ENCODE results near the gene BRAF.
"Not testable (repeated sequence)": the region's sequence is repeated elsewhere in the genome, so short reads cannot be mapped to it uniquely, and the experiment has no call there.

BRAF gene

GRCh38 chr7:140707132-140707531 lies 217.6 kb downstream of the BRAF start:
- DNase-seq (ENCODE audit: low read depth): no peak

- DNase-seq (ENCODE audit: low read depth): no peak
These were observed 220.5 kb downstream of the BRAF start for GRCh38 chr7:140704205-140704604.

GRCh38 chr7:140702774-140703173 lies 222.0 kb downstream of the BRAF start:
- DNase-seq (ENCODE audit: low read depth): no peak

GRCh38 chr7:140698477-140698876 lies 226.3 kb downstream of the BRAF start:
- DNase-seq (ENCODE audit: low read depth): no peak

- DNase-seq (ENCODE audit: low read depth): no peak
These were observed 227.1 kb downstream of the BRAF start for GRCh38 chr7:140697447-140698143.

GRCh38 chr7:140696680-140697446 lies 227.9 kb downstream of the BRAF start, which contains the start of gene NDUFB2:
TSS of gene NDUFB2 (plus strand) at chr7:140696708. CDS start at chr7:140696745, 37 bp downstream.
- peak; percentile 56 for DNase-seq (ENCODE audit: low read depth)

- DNase-seq (ENCODE audit: low read depth): peak; percentile 92
These were observed 228.6 kb downstream of the BRAF start for GRCh38 chr7:140696024-140696679.

- no peak for DNase-seq (ENCODE audit: low read depth)
These were observed 229.3 kb downstream of the BRAF start for GRCh38 chr7:140695381-140695780.

- no peak for DNase-seq (ENCODE audit: low read depth)
These were observed 230.1 kb downstream of the BRAF start for GRCh38 chr7:140694592-140694991.

- not testable (repeated sequence) for DNase-seq (ENCODE audit: low read depth)
These were observed 230.9 kb downstream of the BRAF start for GRCh38 chr7:140693849-140694248.

- no peak for DNase-seq (ENCODE audit: low read depth)
These were observed 233.2 kb downstream of the BRAF start for GRCh38 chr7:140691376-140692045.

GRCh38 chr7:140689199-140690152 lies 235.3 kb downstream of the BRAF start:
- no peak for DNase-seq (ENCODE audit: low read depth)

GRCh38 chr7:140688341-140688740 lies 236.4 kb downstream of the BRAF start:
- DNase-seq (ENCODE audit: low read depth): no peak

GRCh38 chr7:140686921-140687320 lies 237.8 kb downstream of the BRAF start:
- DNase-seq (ENCODE audit: low read depth): no peak

GRCh38 chr7:140685407-140686087 lies 239.2 kb downstream of the BRAF start:
- no peak for DNase-seq (ENCODE audit: low read depth)

- DNase-seq (ENCODE audit: low read depth): no peak
These were observed 240.4 kb downstream of the BRAF start for GRCh38 chr7:140684066-140684950.

GRCh38 chr7:140683657-140684056 lies 241.1 kb downstream of the BRAF start:
- no peak for DNase-seq (ENCODE audit: low read depth)

GRCh38 chr7:140681766-140682165 lies 243.0 kb downstream of the BRAF start:
- no peak for DNase-seq (ENCODE audit: low read depth)

- DNase-seq (ENCODE audit: low read depth): no peak
These were observed 243.8 kb downstream of the BRAF start for GRCh38 chr7:140680886-140681285.

GRCh38 chr7:140679186-140679585 lies 245.5 kb downstream of the BRAF start:
- no peak for DNase-seq (ENCODE audit: low read depth)

All from stimulated activated CD8-positive, alpha-beta memory T cell treated with anti-CD3 and anti-CD28 coated beads, Interleukin-4, amount 100 ng/mL, for 24 hours (primary cell).